ENCODE data around the gene EDC4.
"Not testable (repeated sequence)": the region's sequence is repeated elsewhere in the genome, so short reads cannot be mapped to it uniquely, and the experiment has no call there.

Gene EDC4

DNA sequence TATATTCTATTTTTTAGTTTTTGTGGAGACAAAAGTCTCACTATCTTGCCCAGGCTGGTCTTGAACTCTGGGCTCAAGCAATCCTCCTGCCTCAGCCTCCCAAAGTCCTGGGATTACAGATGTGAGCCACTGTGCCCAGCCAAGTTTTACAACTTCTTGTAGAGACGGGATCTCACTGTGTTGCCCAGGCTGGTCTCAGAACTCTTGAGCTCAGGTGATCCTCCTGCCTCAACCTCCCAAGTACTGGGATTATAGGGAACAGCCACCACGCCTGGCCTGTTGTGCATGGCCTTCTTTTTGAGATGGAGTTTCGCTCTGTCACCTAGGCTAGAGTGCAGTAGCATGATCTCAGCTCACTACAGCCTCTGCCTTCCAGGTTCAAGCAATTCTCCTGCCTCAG lies 19.2 kb upstream of the EDC4 start:
- no peak for DNase-seq (ENCODE audit: low read depth)

GRCh38 chr16:67855789-67856188 lies 17.1 kb upstream of the EDC4 start:
- DNase-seq (ENCODE audit: low read depth): no peak

GRCh38 chr16:67856927-67857546 lies 15.8 kb upstream of the EDC4 start:
- DNase-seq (ENCODE audit: low read depth): no peak

DNA sequence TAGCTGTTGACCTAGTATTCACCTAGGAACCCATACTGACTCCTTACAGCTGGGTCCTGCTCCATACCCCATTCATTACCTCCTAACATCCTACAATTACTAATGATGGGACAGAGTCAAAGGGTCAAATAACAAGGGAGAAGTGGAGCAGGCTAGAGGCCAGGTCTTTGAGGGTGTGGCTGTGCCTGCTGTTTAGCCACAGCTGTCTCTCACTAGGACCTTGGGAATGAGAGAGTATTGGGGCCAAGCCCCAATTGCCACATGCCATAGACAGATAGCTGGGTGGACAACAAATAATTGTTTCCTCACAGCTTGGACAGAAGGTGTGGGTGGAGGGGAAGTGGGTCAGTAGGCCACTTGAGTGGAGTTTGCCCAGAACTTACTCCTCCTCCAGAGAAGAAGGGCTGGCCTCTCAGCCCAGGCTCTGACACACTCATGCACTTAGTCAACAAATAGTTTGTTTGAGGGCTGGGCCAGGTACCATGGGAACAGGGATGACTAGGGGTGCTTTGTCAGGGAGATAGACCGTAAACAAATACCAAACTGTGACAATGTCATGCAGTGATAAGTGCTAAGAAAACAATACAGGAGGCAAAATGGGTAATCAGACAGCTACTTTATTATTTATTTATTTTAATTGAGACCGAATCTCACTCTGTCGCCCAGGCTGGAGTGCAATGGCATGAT lies 15.2 kb upstream of the EDC4 start:
- DNase-seq (ENCODE audit: low read depth): peak; percentile 25

DNA sequence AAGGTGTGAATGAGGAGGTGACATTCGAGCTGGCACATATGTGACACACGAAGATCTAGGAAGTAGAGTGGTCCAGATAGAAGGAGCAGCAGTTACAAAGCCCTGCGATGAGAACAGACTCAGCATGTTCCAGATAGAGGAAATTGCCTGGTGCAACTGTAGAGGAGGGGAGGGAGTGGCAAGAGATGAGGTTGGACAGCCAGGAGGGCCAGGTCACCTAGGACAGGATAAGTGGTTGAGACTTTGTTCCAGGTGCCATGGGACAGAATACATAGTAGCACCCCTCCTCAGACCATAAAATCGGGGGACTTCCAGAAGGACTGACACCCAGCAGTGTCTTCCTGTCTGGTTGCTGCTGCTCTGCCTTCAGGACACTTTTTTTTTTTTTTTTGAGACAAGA lies 14.4 kb upstream of the EDC4 start:
- DNase-seq (ENCODE audit: low read depth): no peak

- DNase-seq (ENCODE audit: low read depth): no peak
These were observed 12.1 kb upstream of the EDC4 start for GRCh38 chr16:67860589-67861398.

DNA sequence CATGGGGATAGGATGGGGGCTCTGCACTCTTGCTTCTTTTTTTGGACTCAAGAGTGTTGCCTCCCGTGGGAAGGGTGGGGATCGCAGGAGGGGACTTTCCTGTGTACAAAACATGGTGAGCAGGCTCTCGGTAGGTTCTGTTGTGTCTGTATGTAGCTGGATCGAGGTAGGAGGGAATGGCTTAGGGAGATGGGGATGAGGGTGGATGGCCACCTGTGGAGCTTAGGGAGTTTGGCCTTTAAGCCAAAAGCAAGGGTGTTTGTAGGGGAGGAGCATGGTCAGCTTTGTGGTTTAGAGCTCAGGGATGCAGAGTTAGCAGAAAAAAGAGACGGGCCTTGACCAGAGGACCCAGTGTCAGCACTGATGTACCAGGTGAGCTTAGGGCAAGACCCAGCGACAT lies 11.0 kb upstream of the EDC4 start:
- DNase-seq (ENCODE audit: low read depth): no peak

DNA sequence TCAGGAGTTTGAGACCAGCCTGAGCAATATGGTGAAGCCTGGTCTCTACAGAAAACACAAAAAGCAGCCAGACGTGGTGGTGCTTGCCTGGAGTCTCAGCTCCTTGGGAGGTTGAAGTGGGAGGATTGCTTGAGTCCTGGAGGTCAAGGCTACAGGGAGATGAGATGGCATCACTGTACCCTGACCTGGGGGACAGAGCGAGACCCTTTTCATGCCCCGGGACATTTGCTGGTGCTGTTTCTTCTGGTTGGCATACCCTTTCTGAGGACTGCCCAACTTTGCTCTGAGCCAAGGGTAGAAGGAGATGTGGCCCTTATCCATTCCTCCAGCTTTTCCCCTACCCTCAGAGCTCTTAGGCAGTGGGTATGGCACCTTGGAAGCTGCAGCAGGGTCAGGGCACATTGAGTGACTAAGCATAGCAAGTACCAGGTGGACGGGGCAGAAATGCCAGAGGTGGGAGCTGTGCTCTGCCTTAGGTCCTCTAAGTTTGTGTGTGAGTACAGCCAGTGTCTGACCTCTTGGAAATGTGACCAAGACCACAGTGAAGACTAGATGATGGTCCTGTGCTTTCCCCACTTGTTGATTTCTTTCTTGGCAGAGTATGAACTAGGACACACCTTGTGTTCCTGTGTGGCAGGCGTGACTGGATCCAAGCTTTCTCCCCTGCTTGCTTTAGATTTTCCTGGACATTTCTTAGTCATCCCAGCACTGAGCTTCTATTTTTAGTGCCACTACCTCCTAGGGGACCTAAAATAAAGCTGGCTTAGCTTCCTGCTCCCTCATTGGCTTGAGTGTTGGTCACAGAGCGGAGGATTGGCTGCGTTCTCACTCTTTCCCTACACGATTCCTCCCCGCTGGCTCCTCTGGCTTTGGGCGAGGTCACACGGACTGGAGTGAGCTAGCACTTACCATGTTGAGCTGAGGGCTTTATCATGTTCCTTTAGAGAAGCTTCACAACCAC lies 9.9 kb upstream of the EDC4 start:
- no peak for DNase-seq (ENCODE audit: low read depth)

DNA sequence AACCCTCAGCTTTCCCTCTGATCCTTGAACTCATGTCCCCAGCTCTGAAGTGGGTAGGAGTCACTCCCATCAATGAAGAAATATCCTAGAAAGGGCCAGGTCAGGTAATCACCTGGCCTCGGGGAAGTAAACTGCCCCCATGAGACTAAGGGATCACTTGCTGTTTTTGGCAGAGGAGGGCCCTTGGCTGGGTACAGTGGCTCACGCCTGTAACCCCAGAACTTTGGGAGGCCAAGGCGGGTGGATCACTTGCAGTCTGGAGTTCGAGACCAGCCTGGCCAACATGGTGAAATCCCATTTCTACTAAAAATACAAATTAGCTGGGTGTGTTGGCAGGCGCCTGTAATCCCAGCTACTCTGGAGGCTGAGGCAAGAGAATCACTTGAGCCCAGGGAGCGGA lies 8.8 kb upstream of the EDC4 start:
- DNase-seq (ENCODE audit: low read depth): not testable (repeated sequence)

- no peak for DNase-seq (ENCODE audit: low read depth)
These were observed 8.3 kb upstream of the EDC4 start for GRCh38 chr16:67864594-67864993.

- no peak for DNase-seq (ENCODE audit: low read depth)
These were observed 7.5 kb upstream of the EDC4 start for GRCh38 chr16:67865318-67865717.

- no peak for DNase-seq (ENCODE audit: low read depth)
These were observed 4.6 kb upstream of the EDC4 start for GRCh38 chr16:67868290-67868689.

DNA sequence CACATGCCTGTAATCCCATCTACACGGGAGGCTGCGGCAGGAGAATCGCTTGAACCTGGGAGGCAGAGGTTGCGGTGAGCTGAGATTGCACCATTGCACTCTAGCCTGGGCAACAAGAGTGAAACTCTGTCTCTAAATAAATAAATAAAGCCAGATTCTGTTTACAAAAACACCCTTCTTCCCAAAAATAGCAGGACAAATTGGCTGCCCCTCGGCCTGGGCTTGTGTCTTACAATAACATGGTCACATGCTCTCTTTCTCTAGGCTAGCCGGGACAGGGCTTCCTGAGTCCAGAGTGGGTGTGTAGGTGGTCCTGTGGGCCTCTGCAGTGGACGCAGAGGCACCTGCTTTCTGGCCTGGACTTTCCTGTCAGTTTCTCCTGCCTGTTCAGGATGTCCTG lies 3.2 kb upstream of the EDC4 start:
- DNase-seq (ENCODE audit: low read depth): no peak

GRCh38 chr16:67871256-67871655 lies 1.6 kb upstream of the EDC4 start:
- no peak for DNase-seq (ENCODE audit: low read depth)

GRCh38 chr16:67872131-67872630 lies 671 bp upstream of the EDC4 start:
- no peak for DNase-seq (ENCODE audit: low read depth)

GRCh38 chr16:67873435-67874370 lies 851 bp downstream of the EDC4 start:
- DNase-seq (ENCODE audit: low read depth): no peak

DNA sequence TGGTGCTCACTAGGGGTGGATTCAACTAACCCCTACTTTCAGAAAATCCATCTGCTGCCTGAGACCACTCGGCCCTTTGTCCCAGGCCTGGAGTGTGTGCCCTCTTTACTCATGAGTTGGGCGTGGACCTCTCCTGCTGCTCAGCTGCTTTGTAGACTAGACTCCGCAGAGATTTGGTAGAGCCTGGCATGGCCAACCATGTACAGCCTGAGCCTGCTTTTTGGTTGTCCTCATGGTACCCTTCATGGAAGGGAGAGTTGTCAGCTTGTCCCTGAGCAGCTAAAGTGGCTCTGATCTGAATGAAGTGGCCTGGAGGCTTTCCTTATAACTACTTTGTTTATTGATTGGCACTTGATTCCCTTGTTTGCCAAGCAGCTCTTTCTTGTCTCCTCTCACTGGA lies 1.5 kb downstream of the EDC4 start:
- no peak for DNase-seq (ENCODE audit: low read depth)

DNA sequence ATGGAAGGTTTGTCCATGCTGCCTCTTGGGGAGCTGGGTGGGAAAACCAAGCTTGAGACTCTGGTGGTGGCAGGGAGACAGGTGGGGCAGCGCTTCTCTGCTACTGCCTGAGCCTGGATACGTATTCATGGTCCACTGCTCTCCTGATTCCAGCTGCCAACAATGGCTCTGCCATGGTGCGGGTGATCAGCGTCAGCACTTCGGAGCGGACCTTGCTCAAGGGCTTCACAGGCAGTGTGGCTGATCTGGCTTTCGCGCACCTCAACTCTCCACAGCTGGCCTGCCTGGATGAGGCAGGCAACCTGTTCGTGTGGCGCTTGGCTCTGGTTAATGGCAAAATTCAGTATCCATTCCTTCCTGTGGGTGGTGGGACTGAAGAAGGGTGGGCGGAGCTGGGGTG lies 4.2 kb downstream of the EDC4 start:
- no peak for DNase-seq (ENCODE audit: low read depth)

- no peak for DNase-seq (ENCODE audit: low read depth)
These were observed 5.4 kb downstream of the EDC4 start for GRCh38 chr16:67878232-67878631.

DNA sequence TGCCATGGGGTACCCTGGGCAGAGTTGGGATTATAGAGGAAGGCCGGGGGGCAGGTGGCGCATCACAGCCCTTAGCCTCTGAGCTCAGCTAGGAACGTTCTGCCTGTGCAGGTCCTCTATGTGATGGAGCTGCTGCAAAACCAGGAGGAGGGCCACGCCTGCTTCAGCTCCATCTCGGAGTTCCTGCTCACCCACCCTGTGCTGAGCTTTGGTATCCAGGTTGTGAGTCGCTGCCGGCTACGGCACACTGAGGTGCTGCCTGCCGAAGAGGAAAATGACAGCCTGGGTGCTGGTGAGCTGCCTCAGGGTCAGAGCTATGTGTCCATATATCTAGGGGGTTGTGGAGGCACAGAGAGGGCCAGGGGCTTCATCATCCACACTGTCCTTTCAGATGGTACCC lies 6.0 kb downstream of the EDC4 start:
- no peak for DNase-seq (ENCODE audit: low read depth)

DNA sequence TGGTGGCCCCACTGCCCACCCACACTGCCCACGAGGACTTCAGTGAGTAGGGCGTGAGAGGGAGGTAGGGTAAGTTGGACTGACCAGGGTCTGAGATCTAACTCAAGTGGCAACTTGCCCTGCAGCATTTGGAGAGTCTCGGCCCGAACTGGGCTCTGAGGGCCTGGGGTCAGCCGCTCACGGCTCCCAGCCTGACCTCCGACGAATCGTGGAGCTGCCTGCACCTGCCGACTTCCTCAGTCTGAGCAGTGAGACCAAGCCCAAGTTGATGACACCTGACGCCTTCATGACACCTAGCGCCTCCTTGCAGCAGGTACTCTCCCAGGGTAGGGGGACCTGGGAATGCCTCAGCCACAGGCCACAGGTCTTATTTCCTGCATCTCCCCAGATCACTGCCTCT lies 6.6 kb downstream of the EDC4 start:
- no peak for DNase-seq (ENCODE audit: low read depth)
